Measurements from ENCODE around the gene INSYN1.

The INSYN1 gene

DNA sequence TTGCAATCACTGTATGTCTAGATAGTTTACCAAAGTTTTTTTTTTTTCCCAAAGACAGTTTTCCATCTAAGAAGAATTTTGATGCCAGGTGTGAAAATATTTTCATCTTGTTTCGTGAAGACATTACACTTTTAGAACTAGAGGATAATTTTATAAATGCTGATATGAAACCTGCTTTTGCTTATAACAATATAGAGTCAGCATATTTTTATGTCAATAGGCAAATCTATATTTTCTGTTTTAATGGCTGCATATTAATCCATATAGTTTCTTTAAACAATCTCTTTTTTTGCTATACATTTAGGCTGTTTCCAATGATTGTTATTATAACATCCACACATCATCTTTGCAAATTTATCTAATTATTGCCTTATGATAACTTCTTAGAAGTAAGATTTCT, 12.6 kb upstream of the INSYN1 start:
- H3K36me3 Mint-ChIP-seq (ENCODE audit: low read depth) = no peaks in the 10 kb centered on the region
- H3K4me3 Mint-ChIP-seq = no peak overlapping the region
- H3K4me1 Mint-ChIP-seq = no peaks in the 10 kb centered on the region
- TF ChIP-seq, protein P1, sequence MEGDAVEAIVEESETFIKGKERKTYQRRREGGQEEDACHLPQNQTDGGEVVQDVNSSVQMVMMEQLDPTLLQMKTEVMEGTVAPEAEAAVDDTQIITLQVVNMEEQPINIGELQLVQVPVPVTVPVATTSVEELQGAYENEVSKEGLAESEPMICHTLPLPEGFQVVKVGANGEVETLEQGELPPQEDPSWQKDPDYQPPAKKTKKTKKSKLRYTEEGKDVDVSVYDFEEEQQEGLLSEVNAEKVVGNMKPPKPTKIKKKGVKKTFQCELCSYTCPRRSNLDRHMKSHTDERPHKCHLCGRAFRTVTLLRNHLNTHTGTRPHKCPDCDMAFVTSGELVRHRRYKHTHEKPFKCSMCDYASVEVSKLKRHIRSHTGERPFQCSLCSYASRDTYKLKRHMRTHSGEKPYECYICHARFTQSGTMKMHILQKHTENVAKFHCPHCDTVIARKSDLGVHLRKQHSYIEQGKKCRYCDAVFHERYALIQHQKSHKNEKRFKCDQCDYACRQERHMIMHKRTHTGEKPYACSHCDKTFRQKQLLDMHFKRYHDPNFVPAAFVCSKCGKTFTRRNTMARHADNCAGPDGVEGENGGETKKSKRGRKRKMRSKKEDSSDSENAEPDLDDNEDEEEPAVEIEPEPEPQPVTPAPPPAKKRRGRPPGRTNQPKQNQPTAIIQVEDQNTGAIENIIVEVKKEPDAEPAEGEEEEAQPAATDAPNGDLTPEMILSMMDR (IDR thresholded peaks at IDR 0.05; ENCODE audit: unreplicated experiment in 3 of 3) = no peak
- H3K27me3 Mint-ChIP-seq (ENCODE audit: low read depth) = peaks cover 8% of the 10 kb centered on the region
- H3K9me3 Mint-ChIP-seq = no peaks in the 10 kb centered on the region
- H3K27ac Mint-ChIP-seq = no peak overlapping the region

DNA sequence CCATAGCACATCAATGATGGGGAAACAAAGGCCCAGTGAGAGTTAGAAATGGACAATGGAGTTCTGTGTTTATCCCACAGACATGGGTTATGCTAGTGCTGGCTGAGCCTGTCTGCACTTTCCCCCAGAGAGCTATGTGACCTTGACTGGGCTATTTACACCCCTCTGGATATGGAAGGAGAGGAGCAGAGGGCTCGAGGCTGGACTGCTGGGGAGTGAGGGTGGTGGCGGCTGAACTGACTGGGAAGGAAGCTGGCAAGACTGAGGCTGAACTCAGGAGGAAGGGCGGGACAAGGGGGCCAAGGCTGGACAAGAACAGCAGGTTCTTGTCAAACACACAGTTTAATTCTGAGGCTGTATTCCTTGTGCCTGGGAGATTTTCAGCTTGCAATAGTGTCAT, 10.8 kb upstream of the INSYN1 start:
- H3K9me3 Mint-ChIP-seq = no peaks in the 10 kb centered on the region
- H3K36me3 Mint-ChIP-seq (ENCODE audit: low read depth) = no peaks in the 10 kb centered on the region
- H3K27ac Mint-ChIP-seq = no peak overlapping the region
- no peaks in the 10 kb centered on the region for H3K4me1 Mint-ChIP-seq
- no peak overlapping the region for H3K4me3 Mint-ChIP-seq
- TF ChIP-seq, protein P1 (IDR thresholded peaks at IDR 0.05; ENCODE audit: unreplicated experiment in 3 of 3) = no peak
- peaks cover 8% of the 10 kb centered on the region for H3K27me3 Mint-ChIP-seq (ENCODE audit: low read depth)

DNA sequence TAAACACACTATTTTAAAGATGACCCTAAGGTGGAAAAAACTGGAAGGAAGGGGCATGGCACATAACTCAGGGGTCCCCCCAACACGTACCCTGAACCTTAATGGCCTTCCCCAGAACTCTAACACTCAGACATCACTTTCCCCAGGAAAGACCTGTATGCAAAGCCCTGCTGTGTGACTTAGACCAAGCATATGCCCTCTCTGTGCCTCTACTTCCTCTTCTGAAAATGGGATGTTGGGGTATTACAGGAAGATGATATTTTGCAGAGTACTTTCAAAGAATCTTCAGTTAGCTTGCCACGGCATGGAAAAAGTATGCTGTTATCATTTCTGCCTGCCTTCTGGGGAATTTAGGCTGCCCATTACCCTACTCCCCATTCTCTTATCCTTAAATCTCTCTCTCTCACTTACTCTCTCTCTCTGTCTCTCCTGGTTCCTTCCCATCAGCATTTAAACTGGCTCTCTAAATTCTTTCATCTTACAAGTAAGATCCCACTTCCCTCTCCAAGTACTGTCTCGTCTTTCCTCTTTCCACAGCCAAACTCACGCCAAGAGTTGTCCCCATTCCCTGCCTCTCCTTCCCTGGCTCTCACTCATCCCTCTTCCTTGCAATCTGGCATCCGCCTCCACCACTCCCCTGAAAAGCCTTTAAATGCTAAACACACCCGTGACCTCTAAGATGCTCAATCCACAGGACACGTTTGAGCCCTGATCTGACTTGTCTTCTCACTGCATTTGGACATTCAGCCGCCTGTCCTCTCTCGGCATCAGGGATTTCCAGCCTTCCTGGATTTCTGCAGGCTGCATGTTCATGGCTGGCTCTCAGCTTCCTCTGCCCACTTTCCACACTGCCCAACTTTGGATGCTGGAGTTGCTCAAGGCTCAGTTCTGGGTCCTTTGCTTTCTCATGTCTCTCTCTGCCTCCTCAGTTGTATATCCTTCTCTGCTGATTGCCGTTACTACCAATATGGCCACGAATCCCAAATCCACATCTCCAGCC, 7.5 kb upstream of the INSYN1 start:
- Mint-ChIP-seq H3K27ac (no peak overlapping the region), H3K36me3 (ENCODE audit: low read depth) (no peaks in the 10 kb centered on the region)
- TF ChIP-seq, protein P1 (IDR thresholded peaks at IDR 0.05; ENCODE audit: unreplicated experiment in 3 of 3) = no peak

DNA sequence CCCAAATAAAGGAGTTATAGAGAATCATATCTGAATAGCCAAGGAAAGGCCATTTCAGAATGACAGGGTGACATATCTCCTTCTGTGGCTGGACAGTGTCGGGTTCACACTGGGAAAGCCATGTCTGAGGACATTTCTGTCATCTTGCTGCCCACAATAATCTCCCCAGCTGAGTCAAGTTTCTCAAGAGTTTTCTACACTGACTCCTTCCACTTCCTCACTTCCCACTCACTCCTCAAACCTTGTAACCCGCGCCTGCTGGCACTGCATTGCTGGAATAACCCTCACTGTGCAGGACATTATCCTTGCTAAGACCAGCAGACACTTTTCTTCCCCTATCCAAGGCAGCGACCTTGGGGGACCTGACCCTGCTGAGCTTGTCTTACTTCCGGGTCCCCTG, 5.3 kb upstream of the INSYN1 start:
- H3K27me3 Mint-ChIP-seq (ENCODE audit: low read depth) = peaks cover 22% of the 10 kb centered on the region
- no peak overlapping the region for H3K27ac Mint-ChIP-seq
- no peak overlapping the region for H3K4me3 Mint-ChIP-seq
- H3K9me3 Mint-ChIP-seq = no peaks in the 10 kb centered on the region
- H3K36me3 Mint-ChIP-seq (ENCODE audit: low read depth) = no peaks in the 10 kb centered on the region
- peaks cover 4% of the 10 kb centered on the region for H3K4me1 Mint-ChIP-seq
- TF ChIP-seq, protein P1 (IDR thresholded peaks at IDR 0.05; ENCODE audit: unreplicated experiment in 3 of 3) = no peak

More for the DNA sequence above, 7.5 kb upstream of the INSYN1 start:
- Mint-ChIP-seq H3K4me1 (no peaks in the 10 kb centered on the region), H3K27me3 (ENCODE audit: low read depth) (peaks cover 12% of the 10 kb centered on the region), H3K9me3 (no peaks in the 10 kb centered on the region), H3K4me3 (no peak overlapping the region)

DNA sequence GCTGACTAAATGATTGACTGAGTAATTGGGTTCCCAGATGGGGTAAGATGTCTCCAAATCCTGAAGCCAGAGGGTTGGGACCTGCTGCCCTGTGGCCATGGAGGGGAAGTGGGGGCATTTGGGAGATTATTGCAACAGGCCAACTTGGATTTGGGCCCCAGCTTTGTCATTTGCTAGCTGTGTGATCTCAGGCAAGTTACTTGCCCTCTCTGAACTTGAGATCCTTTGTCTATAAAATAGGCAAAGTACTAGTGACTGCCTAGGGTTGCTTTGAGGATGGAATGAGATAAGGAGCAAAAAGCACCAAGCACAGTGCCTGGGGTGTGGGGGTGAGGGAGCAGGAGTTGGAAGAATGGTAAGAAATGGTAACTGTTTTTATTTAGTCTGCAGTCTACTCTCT, 4.4 kb upstream of the INSYN1 start:
- Mint-ChIP-seq H3K4me1 (peaks cover 4% of the 10 kb centered on the region), H3K27ac (no peak overlapping the region), H3K4me3 (no peak overlapping the region), H3K9me3 (no peaks in the 10 kb centered on the region), H3K27me3 (ENCODE audit: low read depth) (peaks cover 22% of the 10 kb centered on the region), H3K36me3 (ENCODE audit: low read depth) (no peaks in the 10 kb centered on the region)
- TF ChIP-seq, protein P1 (IDR thresholded peaks at IDR 0.05; ENCODE audit: unreplicated experiment in 3 of 3) = no peak

Measured in nephron (organoid).